NB4 (cell line): ENCODE data around the gene NRAP.

Experiments used
- TF ChIP-seq, protein P1 (sequence below): IDR thresholded peaks from one replicate; pipeline ENCODE4 v1.5.1; 2012; ENCODE audit warnings: low read depth, low read length
- TF ChIP-seq, protein P2 (sequence below): IDR thresholded peaks from 2 replicates; pipeline ENCODE4 v1.6.1; 2011; ENCODE audit warnings: low read depth, low read length

DNA sequence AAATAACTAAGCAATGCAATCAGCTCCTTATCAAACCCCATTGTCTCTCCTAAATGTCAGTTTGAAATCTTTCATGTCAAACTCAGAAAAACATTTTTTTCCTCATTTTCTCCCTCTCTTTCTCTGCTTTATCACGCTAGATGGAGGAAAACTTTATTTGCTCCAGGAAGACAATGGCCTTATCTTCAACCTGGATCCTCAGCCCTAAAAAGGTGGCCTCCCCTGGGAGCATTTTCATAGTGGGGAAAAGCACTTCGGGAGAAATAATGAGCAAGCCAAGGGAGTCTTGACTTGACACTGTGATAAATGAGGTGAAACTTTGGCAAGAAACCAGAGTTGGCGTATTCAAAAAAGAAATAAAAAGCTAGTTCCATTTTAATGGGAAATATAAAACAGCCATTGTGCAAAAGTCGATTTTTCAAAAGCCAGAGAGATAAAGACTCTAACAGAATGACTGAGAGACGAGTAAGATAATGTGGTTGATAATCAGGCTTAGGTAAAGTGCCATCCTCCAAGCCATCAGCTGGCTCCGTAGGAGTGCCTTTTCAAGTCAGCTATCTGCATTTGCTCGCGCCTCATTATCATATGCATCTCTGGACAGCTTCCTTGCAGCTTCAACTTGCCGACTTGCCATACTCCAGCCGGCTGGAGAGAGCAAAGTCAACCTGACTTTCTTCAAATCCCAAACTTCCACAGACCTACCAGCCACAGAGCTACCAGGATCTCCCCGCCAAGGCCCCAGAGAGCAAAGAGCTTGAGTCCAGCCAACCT lies 91.1 kb downstream of the NRAP start:
- TF ChIP-seq, protein P1, sequence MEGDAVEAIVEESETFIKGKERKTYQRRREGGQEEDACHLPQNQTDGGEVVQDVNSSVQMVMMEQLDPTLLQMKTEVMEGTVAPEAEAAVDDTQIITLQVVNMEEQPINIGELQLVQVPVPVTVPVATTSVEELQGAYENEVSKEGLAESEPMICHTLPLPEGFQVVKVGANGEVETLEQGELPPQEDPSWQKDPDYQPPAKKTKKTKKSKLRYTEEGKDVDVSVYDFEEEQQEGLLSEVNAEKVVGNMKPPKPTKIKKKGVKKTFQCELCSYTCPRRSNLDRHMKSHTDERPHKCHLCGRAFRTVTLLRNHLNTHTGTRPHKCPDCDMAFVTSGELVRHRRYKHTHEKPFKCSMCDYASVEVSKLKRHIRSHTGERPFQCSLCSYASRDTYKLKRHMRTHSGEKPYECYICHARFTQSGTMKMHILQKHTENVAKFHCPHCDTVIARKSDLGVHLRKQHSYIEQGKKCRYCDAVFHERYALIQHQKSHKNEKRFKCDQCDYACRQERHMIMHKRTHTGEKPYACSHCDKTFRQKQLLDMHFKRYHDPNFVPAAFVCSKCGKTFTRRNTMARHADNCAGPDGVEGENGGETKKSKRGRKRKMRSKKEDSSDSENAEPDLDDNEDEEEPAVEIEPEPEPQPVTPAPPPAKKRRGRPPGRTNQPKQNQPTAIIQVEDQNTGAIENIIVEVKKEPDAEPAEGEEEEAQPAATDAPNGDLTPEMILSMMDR: no peak
- TF ChIP-seq, protein P2, sequence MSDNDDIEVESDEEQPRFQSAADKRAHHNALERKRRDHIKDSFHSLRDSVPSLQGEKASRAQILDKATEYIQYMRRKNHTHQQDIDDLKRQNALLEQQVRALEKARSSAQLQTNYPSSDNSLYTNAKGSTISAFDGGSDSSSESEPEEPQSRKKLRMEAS: no peak
